Measurements from ENCODE around the gene PLCL1.

The PLCL1 gene

DNA sequence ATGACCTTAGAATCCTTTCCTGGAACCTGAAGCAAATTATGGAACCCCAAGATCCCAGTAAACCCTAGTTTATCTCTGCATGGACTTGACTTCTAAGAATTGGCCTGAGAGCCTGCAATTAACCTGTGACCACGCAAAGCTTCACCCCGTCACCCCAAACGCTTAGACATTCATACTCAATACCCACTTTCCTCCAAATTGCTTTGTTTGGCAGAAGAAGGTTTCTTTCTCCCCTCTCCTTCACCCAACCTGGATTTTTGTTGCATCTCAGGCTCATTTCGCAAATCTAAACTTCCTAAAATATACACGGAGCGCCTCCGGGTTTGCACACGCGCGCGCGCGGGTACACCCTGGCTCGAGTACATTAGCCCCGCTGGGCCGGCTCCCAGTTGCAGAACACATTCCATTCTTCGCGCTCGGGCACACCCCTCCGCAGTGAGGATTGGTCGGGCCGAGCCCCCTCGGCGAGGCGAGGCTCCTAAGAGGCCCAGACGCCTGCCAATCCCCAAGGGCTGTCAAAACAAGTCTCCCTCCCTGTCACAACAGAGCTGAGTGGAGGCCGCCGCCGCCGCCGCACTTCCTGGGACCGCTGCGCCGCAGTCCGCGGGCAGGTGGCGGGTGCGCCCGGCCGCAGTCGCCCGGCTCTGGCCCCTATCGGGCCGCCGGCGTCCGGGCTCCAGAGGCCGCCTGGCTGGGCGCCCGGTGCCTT lies at the start of gene PLCL1:
TSS of gene PLCL1 (plus strand) at position 545 of the 709 bp plus-strand sequence.
- peak; percentile 13 to 85 for DNase-seq

DNA sequence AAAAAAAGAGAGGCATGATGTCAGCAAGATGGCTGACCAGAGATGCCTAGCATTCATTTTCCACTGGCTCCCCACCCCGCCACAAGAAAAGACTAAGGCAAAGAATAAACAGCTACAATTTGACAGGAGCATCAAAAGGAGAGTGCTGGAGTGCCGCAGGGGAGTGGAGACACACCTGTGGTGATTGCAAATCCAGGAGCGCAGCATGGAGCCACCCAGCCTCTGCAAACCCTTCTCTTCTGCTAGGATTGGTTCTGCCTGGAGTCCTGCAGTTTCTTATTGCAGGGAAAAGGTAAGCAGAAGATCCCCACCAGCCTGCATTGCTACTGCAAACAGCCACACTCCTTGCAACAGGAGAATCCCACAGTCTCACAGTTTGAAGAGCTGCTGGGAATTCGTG lies 45.4 kb upstream of the PLCL1 start:
- no peak for DNase-seq

DNA sequence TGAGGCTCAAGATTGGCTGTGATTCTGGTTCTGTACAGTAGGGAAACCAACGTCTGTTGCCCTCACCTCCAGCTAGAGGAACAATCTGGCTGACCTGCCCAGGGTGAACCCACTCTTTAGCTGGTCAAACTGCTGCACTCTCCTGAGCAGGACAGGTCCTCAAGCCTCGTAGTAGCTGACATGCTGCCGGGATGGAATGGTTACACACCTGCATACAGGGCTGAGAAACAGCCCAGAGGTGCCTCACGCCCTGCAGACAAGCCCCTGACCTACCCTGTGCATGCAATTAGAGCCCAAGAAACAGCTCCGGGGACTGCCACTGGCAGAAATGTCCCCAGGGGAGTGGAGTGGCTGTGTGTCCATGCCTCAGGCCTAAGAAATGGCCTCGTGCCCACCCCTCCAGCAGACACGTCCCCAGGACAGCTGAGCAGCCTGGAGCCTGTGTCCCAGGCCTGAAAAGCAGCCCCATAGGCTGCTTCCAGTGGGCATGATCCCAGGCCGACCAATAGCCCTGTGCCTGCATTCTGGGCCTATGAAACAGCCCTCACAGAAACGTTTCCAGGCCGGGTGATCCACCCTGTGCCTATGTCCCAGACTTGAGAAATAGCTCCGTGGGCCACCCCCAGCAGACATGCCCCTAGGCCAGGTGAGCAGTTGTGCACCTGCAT lies 44.6 kb upstream of the PLCL1 start:
- DNase-seq: no peak

DNA sequence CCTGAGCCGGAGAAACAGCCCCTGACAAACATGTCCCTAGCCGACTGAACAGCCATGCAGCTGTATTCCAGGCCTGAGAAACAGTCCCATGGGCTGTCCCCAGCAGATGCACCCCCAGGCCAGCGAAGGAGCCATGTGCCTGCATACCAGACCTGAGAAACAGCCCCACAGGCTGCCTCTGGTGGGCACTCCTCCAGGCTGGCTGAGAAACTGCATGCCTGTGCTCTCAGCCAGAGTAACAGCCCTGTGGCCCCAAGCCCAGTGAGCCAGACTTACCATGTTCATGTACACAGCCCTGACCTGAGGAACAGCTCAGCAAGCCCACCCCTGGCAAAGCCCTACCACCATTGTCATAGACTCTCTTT lies 44.1 kb upstream of the PLCL1 start:
- DNase-seq: no peak

DNA sequence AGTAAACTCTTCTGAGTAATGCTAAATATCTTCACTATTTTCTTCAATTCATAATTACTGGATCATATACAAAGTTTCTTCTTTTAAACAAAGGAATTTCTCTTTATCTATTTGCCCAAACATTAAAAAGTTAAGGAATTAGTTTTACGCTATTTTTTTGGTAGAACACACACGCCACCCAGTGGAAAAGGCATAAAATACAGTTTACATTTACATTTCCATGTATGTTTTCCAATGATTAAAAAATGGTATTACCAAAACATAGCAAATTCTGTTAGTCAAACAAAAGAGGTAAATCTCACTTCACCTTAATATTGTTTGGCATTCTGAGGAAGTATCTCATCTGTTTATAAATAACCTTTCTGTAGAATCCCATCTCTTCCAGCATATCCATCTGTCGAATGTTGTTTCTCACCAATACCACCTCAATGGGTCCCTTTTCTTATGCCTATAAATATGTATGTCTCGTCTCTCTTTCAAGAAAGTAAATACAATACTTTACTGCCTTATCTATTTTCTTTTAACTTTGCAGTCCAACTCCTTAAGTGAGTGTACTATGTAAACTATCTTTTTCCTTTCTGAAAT lies 26.5 kb upstream of the PLCL1 start:
- peak; percentile 3 to 41 for DNase-seq

DNA sequence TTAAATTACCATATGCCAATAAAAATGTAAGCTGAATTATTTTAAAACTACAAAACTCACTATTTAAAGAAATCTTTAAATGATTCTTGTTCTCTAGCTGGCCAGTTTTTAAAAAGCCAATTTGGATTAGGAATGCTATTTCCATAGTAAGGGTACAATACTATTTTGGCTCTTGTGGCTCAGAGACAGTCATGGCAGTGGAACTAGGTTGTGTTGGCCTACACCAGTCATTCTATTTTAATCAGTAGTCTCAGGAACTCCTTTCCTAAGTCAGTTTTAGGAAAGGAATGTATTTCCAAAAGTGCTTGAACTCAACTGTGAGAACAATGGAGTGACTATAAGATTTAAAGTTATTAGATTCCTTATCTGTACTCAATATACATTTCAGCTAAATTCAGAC lies 25.1 kb upstream of the PLCL1 start:
- no peak for DNase-seq

DNA sequence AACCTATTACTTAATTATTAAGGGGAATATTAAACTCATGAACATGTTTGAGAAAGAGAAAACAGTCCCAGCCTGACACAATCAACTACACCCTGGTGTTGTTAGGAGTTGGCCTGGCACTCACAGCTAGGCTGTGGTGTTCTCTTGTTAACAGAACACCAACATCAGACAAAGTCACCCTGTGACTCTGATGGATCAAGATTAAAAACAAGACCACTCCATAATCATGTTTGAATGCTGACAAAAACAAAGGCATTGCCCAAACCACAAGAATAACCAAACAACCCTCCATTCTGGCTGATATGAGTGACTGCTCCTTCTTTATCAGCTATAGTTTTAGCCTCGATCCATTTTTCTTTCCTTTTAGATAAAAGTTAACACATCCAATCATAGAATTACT lies 22.3 kb upstream of the PLCL1 start:
- no peak for DNase-seq

DNA sequence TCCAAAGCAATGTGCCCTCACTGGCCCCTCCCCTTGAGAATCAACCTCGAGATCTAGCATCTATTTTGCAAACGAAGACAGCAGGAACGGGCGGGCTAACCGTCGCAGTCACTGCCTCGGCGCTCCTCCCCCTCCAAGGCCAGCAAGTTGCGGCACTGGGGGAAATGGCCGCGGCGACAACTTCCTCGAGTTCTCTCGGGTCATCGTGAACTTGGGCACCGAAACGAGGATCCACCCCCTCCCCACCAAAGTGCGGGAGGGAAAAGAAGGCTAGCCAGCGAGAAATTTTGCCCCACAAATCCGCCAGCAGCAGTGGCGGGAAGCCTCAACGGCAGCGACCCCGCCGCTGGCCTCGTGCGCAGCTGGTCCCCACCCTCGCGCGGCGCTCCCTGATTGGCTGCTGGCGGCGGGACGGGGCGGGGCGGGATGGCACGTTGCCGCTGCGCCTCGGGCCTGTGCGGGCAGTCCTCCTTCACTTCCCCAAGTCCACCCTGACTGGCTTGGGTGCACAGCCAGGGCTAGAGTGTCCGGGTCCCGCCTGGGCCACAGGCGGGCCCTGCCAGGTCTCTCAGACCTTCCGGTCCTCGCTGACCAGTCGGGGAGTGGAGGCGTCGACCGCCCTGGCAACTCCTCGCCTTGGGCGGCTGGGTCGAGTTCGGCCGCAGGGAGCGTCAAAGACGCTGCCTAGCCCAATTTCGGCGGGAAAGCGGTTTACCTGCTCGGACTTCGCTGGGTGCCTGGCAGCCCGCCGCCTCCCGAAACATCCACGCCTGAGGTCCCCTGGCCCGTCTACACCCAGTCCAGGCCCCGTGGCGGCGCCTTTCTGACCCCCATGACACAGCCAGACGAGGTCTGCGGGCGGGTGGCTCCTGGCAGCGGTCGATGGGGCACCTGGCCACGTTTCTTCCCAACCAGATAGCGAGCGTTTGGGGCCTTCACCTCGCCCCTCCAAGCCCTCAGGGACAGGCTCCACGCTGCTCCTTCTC lies 19.1 kb upstream of the PLCL1 start, which contains the start of gene BOLL:
TSS of gene BOLL (minus strand) at position 364 of the 986 bp plus-strand sequence. CDS start 3,469 bp downstream, outside the sequence.
- DNase-seq: no peak

DNA sequence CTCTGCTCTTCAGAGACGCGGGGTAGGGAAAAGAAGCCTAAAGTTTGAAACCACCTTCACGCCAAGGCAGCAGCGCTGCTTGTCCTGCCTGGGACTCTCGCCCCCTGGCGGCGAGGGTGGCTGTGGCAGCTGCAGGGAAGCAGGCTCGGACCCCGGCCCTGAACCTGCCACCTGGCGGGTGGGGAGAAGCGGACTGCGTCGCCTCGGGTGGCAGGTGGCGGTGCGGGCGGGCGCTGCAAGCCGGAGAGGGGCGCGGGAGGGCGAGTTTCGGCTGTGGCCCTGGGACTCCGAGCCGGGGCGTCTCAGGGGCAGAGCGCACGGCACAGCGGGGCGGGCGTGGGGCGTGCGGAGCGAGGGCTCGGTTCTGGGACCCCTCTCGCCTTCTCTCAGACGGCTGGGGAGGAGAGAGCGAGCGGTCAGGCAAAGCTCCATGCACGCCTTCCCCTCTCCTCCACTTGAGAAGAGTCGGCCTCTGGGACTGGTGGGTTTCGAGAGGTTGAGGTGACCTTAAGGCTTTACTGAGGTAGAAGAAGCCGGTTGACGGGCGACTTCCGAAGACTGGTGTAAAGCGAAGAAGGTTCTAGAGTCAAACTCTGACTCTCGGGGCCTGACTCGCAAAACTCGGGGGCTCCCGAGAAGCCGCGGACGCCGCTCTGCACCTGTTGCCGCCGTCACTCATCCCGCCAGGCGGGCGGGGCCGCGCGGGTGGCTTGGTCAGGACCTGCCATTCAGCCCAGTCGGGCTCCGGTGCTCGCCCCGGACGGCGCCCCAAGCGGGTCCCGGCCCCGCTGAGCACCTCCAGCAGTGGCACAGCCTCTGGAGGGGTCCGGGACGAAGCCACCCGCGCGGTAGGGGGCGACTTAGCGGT lies 18.1 kb upstream of the PLCL1 start:
- no peak for DNase-seq

DNA sequence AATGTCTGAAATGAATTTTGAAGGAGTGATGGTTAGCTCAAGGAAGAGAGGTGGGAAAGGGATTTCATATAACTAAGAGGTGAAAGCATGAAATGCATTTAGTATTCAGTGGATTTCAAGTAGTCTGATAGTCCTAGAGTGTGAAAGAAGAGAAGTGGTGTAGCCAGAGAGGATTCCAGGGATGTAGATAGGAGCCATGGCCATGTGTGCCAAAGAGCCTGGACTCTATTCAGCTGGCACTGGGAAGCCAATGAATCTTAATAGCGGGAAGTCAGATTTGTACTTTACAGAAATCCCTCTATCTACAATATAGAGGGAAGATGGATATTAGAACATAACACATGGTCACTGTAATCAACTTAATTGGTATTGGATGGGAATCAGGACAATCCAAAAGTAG lies 10.9 kb upstream of the PLCL1 start:
- peak in 1 of 2 experiments; percentile 23 for DNase-seq

DNA sequence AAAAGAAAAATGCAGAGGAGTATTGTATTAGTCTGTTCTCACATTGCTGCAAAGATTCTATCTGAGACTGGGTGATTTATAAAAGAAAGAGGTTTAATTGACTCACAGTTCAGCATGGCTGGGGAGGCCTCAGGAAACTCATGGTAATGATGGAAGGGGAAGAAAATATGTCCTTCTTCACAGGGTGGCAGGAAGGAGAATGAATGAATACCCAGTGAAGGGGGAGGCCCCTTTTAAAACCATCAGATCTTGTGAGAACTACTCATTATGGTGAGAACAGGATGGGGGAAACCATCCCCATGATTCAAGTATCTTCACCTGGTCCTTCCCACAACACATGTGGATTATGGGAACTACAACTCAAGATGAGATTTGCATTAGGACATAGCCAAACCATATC lies 9.1 kb upstream of the PLCL1 start:
- no peak for DNase-seq

DNA sequence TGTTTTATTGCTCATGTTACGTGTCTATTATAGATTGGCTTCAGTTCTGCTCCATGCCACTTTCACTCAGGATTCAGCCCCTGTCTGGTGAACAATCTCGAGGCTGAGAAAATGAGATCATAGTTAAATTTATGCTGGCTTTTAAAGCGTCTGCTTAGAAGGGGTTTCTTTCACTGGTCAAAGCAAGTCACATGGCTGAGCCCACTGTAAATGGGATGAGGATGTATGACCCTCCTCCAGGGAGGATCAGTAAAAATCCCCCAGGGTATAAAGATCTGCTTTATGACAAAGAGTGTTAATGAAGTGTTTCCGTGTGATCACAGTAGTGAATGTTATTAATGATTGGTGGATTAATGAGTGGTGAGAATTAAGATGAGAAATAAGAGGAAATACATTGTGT lies 6.2 kb upstream of the PLCL1 start:
- DNase-seq: no peak

DNA sequence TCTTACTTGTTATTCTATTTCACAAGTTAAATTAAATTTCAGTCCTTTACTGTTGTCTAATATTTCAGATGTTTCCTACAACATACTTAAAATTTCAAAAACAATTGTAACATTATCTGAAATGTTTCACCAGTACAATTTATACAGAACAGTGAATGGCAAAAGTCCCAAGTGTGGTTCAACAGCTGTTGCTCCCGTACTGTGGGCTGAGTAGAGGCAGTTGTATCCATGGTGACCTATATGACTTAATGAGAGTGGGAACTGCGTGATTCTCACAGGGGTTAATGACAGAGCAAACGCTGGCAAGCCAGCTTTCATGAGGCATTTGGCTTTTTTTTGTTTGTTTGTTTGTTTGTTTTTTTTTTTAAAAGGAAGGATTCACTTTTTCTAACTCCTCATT lies 5.3 kb upstream of the PLCL1 start:
- DNase-seq: no peak

DNA sequence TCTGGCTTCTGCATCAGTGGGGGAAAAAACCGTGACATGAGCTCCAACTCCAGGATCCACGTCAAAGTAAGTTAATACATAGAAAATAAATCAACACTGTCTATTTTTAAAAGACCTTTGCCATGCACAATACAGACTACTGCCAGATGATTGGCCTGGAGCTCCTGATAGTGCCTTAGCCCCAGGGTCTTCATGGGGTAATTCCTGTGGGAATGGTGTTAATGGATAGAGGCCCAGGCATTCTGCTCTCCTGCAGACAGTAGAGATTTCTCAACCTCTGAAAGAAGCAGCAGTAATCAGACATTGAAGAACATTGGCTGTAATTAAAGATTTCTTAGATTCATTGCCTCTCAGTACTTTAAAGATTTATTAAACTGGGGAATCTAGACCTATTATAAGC lies 4.3 kb upstream of the PLCL1 start:
- DNase-seq: no peak

DNA sequence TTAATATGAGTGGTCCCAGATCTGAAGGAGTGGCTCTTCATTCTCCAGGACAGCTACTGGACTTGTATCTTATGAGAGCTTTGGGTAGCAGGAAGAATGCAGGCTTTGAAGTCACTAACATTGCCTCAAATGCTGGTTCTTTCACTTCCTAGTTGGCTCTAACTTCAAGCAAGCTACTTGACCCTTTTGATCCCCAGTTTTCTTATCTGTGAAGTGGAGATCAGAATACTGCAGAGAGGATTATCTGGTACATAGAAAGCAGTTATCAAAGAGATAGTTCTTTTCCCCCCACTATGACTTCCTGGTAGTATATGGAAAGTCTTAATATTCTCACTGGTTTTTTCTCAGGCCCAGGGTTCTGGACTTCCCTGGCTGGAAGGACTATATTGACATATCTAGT lies 3.4 kb upstream of the PLCL1 start:
- DNase-seq: no peak

DNA sequence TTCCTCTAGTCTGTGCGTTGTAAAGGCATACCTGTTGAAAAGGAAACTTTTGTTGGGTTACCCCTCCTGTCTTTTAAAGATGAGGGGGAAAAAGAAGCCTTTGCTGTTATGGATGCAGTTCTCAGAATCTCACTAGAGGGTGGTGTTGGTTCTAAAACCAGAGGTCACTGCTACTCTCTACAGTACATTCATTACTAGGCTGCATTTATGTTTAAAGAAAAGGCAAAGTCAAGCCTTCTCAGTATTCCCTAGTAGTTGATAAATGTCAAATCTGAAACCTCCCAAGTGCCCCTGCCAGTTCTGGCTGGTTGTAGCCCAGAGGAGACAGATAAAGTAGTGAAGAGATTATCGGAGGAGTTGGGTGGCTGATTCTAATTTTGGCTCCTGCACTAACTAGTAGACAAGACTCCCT lies 1.4 kb upstream of the PLCL1 start:
- peak in 1 of 2 experiments; percentile 35 for DNase-seq

DNA sequence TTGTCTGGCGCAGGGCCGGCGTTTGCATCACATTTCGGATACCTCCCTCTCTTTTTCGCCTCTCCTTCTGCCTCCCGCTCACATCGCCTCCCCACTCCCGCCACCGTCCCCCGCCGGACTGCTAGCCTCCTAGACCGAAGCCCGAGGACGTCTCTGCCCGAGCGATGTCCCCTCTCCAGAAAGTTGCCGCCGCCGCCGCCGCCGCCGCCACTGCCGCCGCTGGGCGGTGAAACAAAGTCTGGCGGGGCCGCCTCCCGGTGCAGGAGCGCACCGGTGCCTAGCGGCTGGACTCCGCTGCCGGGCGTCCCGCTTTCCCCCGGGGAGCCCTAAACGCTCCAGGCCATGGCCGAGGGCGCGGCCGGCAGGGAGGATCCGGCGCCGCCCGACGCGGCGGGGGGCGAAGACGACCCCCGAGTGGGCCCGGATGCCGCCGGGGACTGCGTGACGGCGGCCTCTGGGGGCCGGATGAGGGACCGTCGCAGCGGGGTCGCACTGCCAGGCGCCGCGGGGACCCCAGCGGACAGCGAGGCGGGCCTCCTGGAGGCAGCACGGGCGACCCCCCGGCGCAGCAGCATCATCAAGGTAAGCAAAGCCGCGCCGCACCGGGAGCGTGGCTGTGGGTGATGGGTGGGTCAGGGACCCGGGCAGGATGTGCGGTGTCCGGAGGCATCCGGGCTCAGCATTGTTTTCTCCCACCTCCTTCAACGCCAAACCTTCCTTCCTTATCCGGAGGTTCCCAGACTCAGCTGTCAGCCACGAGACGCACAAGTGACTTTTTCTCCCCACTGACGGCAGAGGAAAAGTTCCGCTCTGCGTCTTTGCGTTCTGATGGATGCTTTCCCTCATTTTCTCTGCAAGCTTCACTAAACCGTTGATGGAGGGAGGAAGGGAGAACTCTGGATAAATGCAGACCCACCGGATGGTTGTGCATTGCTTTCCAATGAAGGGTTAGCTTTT lies 643 bp downstream of the PLCL1 start:
- DNase-seq: no peak

DNA sequence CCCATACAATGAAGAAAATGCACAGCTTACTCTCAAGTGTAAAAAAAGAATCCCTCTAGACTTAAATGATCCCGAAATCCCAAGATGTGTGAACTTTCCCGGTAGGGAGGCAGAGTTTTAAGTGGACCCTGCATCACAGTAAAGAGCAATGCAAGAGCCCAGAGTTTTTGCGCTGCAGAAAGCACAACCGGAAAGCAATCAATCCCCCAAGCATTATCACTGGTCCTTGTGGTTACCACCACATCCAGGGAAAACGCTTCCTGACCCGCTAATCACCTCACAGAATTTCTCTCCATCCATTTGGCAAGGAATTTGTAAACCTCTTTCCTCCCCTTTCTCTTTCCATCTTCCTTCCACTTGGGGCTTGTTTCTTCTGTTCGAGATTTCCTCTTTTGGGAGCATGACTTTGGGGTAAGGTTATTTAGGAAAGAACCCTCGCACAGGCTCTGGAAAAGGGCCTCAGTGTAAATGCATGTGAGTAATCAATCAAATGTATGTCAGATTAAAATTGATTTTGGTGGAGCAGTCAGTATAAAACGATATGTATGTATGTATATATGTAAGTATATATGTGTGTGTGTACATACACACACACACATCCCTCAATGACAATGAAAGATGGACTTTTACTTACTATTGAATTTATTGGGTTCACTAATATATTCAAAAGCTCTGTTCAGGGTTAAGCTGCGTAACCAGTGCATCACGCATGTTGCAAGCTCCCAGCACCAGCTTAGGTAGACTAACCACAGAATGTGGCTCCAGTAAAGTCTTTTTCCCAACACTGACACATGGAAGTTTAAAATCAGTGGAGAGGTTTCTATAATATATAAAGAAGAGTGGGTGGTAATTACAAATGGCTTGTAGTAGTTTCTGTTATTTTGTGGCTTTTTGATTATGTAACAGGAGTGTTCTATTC lies 1.6 kb downstream of the PLCL1 start:
- no peak for DNase-seq

DNA sequence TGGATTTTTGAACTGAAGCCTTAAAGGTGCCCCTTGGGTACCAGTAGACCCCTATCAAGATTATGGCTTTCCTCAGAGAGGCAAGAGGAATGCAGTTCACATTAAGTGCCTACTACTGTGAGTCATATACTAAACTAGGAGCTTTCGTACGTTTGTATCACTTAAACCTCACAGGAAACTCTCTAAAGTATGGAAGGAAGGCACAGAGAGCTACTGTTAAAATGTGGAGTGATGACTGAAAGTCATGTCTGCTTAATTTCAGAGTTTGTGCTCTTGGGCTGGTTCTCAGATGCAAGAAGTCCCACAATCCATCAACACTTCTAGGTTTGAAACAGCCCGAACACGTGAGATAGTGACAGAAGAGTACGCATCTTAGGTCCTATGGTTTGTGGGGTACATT lies 4.7 kb downstream of the PLCL1 start:
- no peak for DNase-seq

DNA sequence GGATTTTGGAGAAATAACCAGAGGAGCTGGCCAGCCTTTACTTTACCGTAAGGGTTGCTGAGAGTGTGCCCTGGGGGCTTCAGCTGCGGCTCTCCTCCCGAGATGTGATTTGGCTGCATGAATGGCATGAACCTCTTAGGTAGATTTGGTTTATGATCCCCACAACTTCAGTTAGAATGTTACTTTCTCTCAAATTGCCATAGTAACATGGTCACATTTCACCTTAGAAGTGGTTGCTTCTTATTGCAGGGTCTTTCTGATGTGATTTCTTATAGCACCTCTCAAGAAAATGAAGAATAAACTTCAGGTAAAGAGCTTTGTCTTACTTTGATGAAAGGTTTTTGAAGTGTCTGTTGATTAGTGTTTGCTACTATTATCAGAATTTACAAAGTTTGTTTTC lies 5.6 kb downstream of the PLCL1 start:
- DNase-seq: no peak
